ENCODE results near the gene HBM.
"Not testable (repeated sequence)": the region's sequence is repeated elsewhere in the genome, so short reads cannot be mapped to it uniquely, and the experiment has no call there.

Gene HBM

DNA sequence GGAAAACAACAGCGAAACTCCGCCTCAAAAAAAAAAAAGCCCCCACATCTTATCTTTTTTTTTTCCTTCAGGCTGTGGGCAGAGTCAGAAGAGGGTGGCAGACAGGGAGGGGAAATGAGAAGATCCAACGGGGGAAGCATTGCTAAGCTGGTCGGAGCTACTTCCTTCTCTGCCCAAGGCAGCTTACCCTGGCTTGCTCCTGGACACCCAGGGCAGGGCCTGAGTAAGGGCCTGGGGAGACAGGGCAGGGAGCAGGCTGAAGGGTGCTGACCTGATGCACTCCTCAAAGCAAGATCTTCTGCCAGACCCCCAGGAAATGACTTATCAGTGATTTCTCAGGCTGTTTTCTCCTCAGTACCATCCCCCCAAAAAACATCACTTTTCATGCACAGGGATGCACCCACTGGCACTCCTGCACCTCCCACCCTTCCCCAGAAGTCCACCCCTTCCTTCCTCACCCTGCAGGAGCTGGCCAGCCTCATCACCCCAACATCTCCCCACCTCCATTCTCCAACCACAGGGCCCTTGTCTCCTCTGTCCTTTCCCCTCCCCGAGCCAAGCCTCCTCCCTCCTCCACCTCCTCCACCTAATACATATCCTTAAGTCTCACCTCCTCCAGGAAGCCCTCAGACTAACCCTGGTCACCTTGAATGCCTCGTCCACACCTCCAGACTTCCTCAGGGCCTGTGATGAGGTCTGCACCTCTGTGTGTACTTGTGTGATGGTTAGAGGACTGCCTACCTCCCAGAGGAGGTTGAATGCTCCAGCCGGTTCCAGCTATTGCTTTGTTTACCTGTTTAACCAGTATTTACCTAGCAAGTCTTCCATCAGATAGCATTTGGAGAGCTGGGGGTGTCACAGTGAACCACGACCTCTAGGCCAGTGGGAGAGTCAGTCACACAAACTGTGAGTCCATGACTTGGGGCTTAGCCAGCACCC lies 9.5 kb downstream of the HBM start:
- no peak for TF ChIP-seq CTCF (IDR thresholded peaks at IDR 0.05; ENCODE audit: insufficient read depth, missing control alignments)
- FAIRE-seq (no peak), DNase-seq (ENCODE audit: insufficient read length, low spot score) (no peak)

- FAIRE-seq; DNase-seq (ENCODE audit: insufficient read length, low spot score): not testable (repeated sequence)
Measured at GRCh38 chr16:176006-176405, 10.2 kb downstream of the HBM start.

GRCh38 chr16:176477-177382 lies 11.0 kb downstream of the HBM start, which contains the start of gene HBA1:
Gene HBA1 (plus strand): TSS chr16:176680. CDS start chr16:176717, 37 bp downstream.
- FAIRE-seq; DNase-seq (ENCODE audit: insufficient read length, low spot score): not testable (repeated sequence)

GRCh38 chr16:177394-177822 lies 11.6 kb downstream of the HBM start:
- FAIRE-seq (no peak), DNase-seq (ENCODE audit: insufficient read length, low spot score) (no peak)

GRCh38 chr16:177981-178667 lies 12.3 kb downstream of the HBM start:
- DNase-seq (ENCODE audit: insufficient read length, low spot score) (no peak), FAIRE-seq (no peak)
- no peak for TF ChIP-seq CTCF (IDR thresholded peaks at IDR 0.05; ENCODE audit: insufficient read depth, missing control alignments)

More at GRCh38 chr16:177394-177822, 11.6 kb downstream of the HBM start:
- TF ChIP-seq CTCF (IDR thresholded peaks at IDR 0.05; ENCODE audit: insufficient read depth, missing control alignments): no peak

DNA sequence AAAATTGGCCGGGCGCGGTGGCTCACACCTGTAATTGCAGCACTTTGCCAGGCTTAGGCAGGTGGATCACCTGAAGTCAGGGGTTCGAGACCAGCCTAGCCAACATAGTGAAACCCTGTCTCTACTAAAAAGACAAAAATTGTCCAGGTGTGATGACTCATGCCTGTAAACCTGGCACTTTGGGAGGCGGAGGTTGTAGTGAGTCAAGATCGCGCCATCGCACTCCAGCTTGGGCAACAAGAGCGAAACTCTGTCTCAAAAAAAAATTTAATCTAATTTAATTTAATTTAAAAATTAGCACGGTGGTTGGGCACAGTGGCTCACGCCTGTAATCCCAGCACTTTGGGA lies 12.9 kb downstream of the HBM start:
- no peak for DNase-seq (ENCODE audit: insufficient read length, low spot score)
- no peak for FAIRE-seq
- TF ChIP-seq CTCF (IDR thresholded peaks at IDR 0.05; ENCODE audit: insufficient read depth, missing control alignments): no peak

GRCh38 chr16:179211-180092 lies 13.7 kb downstream of the HBM start:
- FAIRE-seq (no peak), DNase-seq (ENCODE audit: insufficient read length, low spot score) (no peak)
- TF ChIP-seq CTCF (IDR thresholded peaks at IDR 0.05; ENCODE audit: insufficient read depth, missing control alignments): no peak

Measured in D721Med (cell line).